GM23248 (cell line): ENCODE data around the gene TPD52L2.

Experiments
- EZH2 ChIP-seq: fragments of 200-600 bp; sonication (generic); IDR thresholded peaks from 2 replicates; pipeline ENCODE4 v1.6.1; 2018; ENCODE audit warnings: antibody characterized with exemption, mild to moderate bottlenecking; ENCODE audit not compliant: insufficient read depth, poor library complexity, severe bottlenecking
- EZH2phosphoT487 ChIP-seq: fragments of 200-600 bp; sonication (generic); IDR thresholded peaks from 2 replicates; pipeline ENCODE4 v1.6.1; 2018; ENCODE audit warnings: antibody characterized with exemption, moderate library complexity, mild to moderate bottlenecking, low read depth; ENCODE audit not compliant: insufficient read depth

DNA sequence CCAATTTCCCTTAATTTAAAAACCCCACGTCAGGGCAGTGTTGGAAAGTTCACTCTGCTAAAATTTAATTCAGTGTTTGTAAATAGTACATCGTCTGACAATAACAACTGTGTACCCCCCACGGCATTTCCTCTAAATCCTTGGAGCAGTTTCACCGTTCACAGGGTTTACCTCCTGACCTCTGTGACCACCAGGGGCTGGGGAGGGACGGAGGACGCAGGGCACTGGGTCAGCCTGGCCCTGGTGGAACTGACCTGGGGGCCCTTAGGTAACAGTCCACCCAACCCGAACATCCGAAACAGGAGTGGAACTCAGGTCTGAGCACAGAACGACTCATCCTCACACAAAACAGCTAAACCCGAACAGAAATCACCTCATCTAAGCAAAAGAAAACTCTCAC is 36.1 kb upstream of the TPD52L2 start:
- no peak for TF ChIP-seq EZH2
- TF ChIP-seq EZH2phosphoT487, result no peak
